BJ (cell line): ENCODE measurements around the gene SACS. TPM values are rescaled to one million over a fixed set of nuclear protein-coding genes. Genes with fewer than 3 reads are reported as not detected.

Experiments used
- CTCF ChIA-PET: fragments of 350-600 bp; formaldehyde crosslinking; extraction: SDS; loops from one replicate; lab custom pipeline; 2021; ENCODE audit warnings: antibody characterized with exemption, inconsistent platforms; lab: Yijun Ruan, JAX
- POLR2A ChIA-PET: fragments of 300-600 bp; sonication (Branson Sonifier 250); formaldehyde crosslinking; extraction: SDS; loops from one replicate; lab custom pipeline; 2021; ENCODE audit warnings: antibody characterized with exemption; lab: Charles Lee
- DNase-seq: peaks from one replicate; pipeline ENCODE4 v3.0.0-alpha.2; 2011; ENCODE audit warnings: low read depth
- H3K27me3 ChIP-seq: 2 replicates; pipeline ENCODE4 v1.6.0; 2011; ENCODE audit warnings: low read length; ENCODE audit not compliant: control insufficient read depth, insufficient read depth
- H3K36me3 ChIP-seq: 2 replicates; pipeline ENCODE4 v1.5.1; 2011; ENCODE audit warnings: low read length; ENCODE audit not compliant: control insufficient read depth, insufficient read depth
- H3K4me3 ChIP-seq: 2 replicates; pipeline ENCODE4 v1.5.1; 2011; ENCODE audit warnings: low read depth, mild to moderate bottlenecking, control low read depth, low read length
- polyA plus RNA-seq: library from polyadenylated mRNA; depleted of rRNA; stranded (reverse); fragments of >200 nt; gene quantifications from 2 replicates; pipeline ENCODE4 v1.2.3, GENCODE V29; 2011
- TF ChIP-seq, protein P1 (sequence below): IDR thresholded peaks from 2 replicates; pipeline ENCODE4 v1.5.1; 2011; ENCODE audit warnings: low read depth, mild to moderate bottlenecking, control low read depth, inconsistent platforms, low read length, moderate library complexity; ENCODE audit not compliant: insufficient read depth

SACS gene
- polyA plus RNA-seq, 1 experiment = 23.1 TPM

DNA sequence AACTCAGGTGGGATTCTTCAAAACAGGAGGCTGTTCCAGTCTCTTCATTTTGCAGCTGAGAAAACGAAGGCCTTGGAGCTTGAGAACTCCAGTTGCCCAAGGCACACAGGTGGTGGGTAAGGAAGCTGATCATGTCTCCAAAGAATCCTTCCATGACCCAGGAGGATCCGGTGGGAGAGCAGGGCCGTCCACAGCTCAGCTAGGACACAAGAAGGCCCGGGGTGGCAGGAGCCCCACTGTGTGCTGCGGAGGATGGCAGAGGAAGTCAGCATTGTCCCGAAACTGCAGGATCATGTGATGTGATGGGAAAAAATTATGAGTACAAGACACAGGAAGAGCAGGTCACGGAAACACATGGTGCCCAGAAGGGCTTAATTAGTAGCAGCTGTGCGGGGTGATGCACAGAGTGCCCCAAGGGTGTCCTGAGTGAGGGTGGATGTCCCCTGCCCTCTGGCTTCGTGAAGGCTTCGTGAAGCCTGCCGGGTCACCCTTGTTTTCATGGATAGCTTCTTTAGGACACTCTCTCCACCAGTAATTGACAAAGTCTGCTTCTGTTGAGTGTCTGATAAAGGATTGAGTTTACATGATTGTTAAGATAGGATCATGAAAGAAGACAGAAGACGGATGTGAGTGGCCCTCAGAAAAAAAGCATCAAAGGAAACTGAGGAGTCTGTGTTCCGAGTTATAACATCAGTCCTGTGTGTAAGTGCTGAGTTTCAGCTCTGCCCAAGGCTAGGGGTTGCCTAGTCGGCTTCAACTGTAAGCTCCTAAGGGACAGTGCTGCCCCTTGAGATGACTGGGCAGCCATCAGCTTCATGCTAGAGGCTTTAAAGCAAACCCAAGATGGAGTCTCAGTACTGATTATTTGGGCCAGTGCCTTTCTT is 33.8 kb upstream of the SACS start:
- no peak overlapping the region for H3K4me3 ChIP-seq
- DNase-seq = peak; percentile 41
- no peaks in the 10 kb centered on the region for H3K27me3 ChIP-seq
- H3K36me3 ChIP-seq = no peaks in the 10 kb centered on the region
- CTCF ChIA-PET = interaction anchor here (0.7 to 2.3 kb wide), 29 partner anchors 9 to 433 kb away, joined by 3 to 16 read pairs (median 4); partner anchors contain the start of genes MIPEP and TNFRSF19
- POLR2A ChIA-PET = interaction anchor here (0.6 kb wide), 1 partner anchor 257 kb away, joined by 3 read pairs; no protein-coding TSS in a partner anchor
- TF ChIP-seq, protein P1, sequence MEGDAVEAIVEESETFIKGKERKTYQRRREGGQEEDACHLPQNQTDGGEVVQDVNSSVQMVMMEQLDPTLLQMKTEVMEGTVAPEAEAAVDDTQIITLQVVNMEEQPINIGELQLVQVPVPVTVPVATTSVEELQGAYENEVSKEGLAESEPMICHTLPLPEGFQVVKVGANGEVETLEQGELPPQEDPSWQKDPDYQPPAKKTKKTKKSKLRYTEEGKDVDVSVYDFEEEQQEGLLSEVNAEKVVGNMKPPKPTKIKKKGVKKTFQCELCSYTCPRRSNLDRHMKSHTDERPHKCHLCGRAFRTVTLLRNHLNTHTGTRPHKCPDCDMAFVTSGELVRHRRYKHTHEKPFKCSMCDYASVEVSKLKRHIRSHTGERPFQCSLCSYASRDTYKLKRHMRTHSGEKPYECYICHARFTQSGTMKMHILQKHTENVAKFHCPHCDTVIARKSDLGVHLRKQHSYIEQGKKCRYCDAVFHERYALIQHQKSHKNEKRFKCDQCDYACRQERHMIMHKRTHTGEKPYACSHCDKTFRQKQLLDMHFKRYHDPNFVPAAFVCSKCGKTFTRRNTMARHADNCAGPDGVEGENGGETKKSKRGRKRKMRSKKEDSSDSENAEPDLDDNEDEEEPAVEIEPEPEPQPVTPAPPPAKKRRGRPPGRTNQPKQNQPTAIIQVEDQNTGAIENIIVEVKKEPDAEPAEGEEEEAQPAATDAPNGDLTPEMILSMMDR = no peak

DNA sequence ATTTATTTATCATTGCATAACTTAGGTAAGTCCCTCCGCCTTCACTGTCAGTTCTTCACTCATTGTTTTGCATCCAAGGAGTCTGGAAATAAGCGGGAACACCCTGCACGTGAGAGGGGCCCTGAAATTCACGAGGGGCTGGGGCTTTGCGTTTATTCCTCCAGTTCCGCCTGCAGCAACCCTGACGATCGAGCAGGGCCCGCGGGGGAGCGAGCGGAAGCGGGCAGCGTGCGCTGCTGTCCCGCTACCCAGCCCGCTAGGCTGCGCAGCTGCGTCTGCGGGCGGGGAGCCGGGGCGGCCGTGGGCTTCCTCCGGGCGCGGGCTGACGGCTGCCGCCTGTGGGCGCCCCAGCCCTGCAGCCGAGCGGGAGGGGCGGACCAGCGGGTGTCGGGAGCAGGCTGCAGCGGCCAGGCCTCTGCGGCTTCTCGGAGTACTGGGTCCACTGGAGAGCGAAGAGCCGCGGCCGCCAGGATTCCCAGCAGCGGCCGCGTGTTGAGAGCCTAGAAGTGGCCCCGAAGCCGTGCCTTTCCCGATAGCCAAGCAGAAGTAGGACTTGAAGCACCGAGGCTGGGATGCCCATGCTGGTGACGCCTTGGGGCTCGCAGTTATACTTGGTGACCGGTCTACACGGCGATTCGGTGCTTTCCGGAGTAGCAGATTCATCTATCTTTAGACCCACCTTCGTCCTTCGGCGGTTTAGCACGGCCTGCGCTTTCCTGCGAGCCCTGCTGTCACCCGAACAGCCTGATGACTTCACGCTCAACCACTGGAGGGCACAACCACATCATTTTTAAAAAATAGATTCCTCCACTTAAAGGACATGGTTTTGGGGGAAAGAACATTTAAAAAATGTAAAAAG is 32.9 kb upstream of the SACS start:
- ChIA-PET CTCF (interaction anchor here (0.6 to 2.3 kb wide), 25 partner anchors 9 to 433 kb away, joined by 3 to 16 read pairs (median 4); partner anchors contain the start of gene TNFRSF19), POLR2A (no interaction called here)
- no peaks in the 10 kb centered on the region for H3K36me3 ChIP-seq
- H3K4me3 ChIP-seq = peak overlapping the region; percentile 35
- no peaks in the 10 kb centered on the region for H3K27me3 ChIP-seq
- TF ChIP-seq, protein P1 = peak; percentile 50
- DNase-seq = no peak

GRCh38 chr13:23463661-23464060 is 30.2 kb upstream of the SACS start:
- no peak for DNase-seq
- H3K36me3 ChIP-seq = no peaks in the 10 kb centered on the region
- TF ChIP-seq, protein P1 = no peak
- CTCF ChIA-PET = interaction anchor here (0.6 to 1.5 kb wide), 2 partner anchors 31 to 69 kb away, joined by 3 to 5 read pairs; no protein-coding TSS in a partner anchor
- no peaks in the 10 kb centered on the region for H3K27me3 ChIP-seq
- no peak overlapping the region for H3K4me3 ChIP-seq
- POLR2A ChIA-PET = no interaction called here

DNA sequence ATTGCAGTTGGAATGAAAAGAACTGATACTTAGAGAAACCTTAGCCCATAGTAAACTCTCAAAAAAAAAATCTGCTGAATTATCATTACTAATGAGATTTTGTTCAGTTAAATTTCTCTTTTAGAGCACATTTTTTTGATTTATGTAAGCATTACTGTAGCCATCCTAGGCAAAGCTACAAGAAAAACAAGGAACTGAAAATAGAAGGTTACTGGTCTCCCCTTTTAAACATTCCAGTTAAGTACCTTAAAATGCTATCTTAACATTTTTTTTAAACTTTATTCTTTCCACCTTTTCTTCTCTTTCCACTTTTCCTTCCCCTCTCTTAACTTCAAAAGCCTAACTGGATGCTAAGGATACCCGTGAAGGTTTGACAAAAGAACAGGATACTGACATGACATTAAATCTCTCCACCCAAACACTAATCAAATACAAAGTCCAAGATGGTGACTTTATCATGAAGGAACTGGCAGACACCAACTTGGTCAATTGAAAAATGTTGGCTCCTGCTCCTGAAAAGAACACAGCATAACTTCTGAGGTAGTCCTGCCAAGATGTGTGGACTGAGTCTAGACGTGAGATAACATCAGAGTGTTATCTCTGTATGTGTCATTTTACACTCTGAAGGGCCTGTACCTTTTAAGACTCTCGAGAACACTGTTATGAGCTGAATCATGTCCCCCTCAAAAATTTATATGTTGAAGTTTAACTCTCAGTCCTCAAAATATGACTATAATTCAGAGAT is 29.5 kb upstream of the SACS start:
- no peak for DNase-seq

More for the DNA sequence above, 29.5 kb upstream of the SACS start:
- Histone ChIP-seq H3K27me3 (no peaks in the 10 kb centered on the region), H3K36me3 (no peaks in the 10 kb centered on the region), H3K4me3 (no peak overlapping the region)
- CTCF ChIA-PET = interaction anchor here (0.6 to 1.5 kb wide), 3 partner anchors 30 to 238 kb away, joined by 3 to 5 read pairs (median 4); no protein-coding TSS in a partner anchor
- TF ChIP-seq, protein P1 = no peak
- POLR2A ChIA-PET = no interaction called here
